H1 (cell line): ENCODE results near the gene SMIM44. TPM values are rescaled to one million over a fixed set of nuclear protein-coding genes. Genes with fewer than 3 reads are reported as not detected.

Experiments
- HDAC6 ChIP-seq: IDR thresholded peaks from one replicate; pipeline ENCODE4 v1.7.1; 2012; ENCODE audit warnings: low read depth, mild to moderate bottlenecking, inconsistent platforms, low read length, moderate library complexity
- TAF1 ChIP-seq: IDR thresholded peaks from 2 replicates; pipeline ENCODE4 v1.6.1; 2011; ENCODE audit warnings: mild to moderate bottlenecking, low read depth, low read length
- polyA plus RNA-seq, 7 experiments: library from polyadenylated mRNA; depleted of rRNA in 3 of 7; stranded (reverse) in 5 of 7; unstranded in 2 of 7; fragments of >200 nt in 5 of 7; fragments of 200-250 nt in 2 of 7; gene quantifications; 1 replicate in 5 of 7; 2 replicates in 1 of 7; 4 replicates in 1 of 7; pipeline versions ENCODE4 v1.2.1 to v1.2.3, GENCODE V29; 2011 to 2013; ENCODE audit warnings: missing spikeins in 2 of 7, mixed read lengths in 2 of 7
- small RNA-seq: library from polyadenylated mRNA; stranded (forward); fragments of <200 nt; extraction: miRNeasy Mini kit (QIAGEN cat#:217004); gene quantifications from one replicate; pipeline ENCODE3, GENCODE V24; 2013; ENCODE audit not compliant: insufficient read depth
- total RNA-seq: library from RNA; stranded (reverse); fragmentation: NEBNext Ultra II Directional; extraction: Animal tissue kit (Norgen Biotek cat#: 25700); gene quantifications from 2 replicates; pipeline ENCODE4 v1.2.1, GENCODE V29; 2021
- TF ChIP-seq, protein P1 (sequence below): IDR thresholded peaks from 2 replicates; pipeline ENCODE4 v1.6.1; 2012; ENCODE audit warnings: low read length, inconsistent platforms

SMIM44 gene
- total and polyA plus RNA-seq, 2 of the 8 experiments (the other 6 are each of a cell fraction or from before 2014, with no cell fraction given): not detected

GRCh38 chr19:3433313-3433712 lies 49.9 kb downstream of the SMIM44 start (continued):
- TF ChIP-seq TAF1 (no peak), HDAC6 (no peak)
- TF ChIP-seq, protein P1, sequence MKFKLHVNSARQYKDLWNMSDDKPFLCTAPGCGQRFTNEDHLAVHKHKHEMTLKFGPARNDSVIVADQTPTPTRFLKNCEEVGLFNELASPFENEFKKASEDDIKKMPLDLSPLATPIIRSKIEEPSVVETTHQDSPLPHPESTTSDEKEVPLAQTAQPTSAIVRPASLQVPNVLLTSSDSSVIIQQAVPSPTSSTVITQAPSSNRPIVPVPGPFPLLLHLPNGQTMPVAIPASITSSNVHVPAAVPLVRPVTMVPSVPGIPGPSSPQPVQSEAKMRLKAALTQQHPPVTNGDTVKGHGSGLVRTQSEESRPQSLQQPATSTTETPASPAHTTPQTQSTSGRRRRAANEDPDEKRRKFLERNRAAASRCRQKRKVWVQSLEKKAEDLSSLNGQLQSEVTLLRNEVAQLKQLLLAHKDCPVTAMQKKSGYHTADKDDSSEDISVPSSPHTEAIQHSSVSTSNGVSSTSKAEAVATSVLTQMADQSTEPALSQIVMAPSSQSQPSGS: no peak
- TF ChIP-seq, all 59 proteins: peak for 0

Small RNAs within 50 kb of the gene (small RNA-seq; reads per million reads assigned to genes)
- gene RF00212: not detected

Other genes starting within 250 kb of the SMIM44 start
- 2.6 and 3.2 TPM in 2 replicates for gene NFIC, start 116.9 kb downstream of the SMIM44 start, total RNA-seq
- gene NFIC, start 116.9 kb downstream of the SMIM44 start, polyA plus RNA-seq (2011; rRNA removed): 0.56 and 0.82 TPM in 2 replicates
- gene SMIM24, start 2.9 kb downstream of the SMIM44 start, total RNA-seq: 3.3 and 3.8 TPM in 2 replicates
- 4.5 and 7.4 TPM in 2 replicates for gene SMIM24, start 2.9 kb downstream of the SMIM44 start, polyA plus RNA-seq (2011; rRNA removed)
- 17.7 and 19.1 TPM in 2 replicates for gene DOHH, start 17.2 kb upstream of the SMIM44 start, total RNA-seq
- gene DOHH, start 17.2 kb upstream of the SMIM44 start, polyA plus RNA-seq (2011; rRNA removed): 7.3 and 12.7 TPM in 2 replicates
- gene FZR1, start 22.9 kb upstream of the SMIM44 start, total RNA-seq: 35.5 and 36.9 TPM in 2 replicates
- gene FZR1, start 22.9 kb upstream of the SMIM44 start, polyA plus RNA-seq (2011; rRNA removed): 21.6 and 35.0 TPM in 2 replicates
- gene TEKTIP1, start 55.7 kb upstream of the SMIM44 start, total RNA-seq: 1.0 and 1.1 TPM in 2 replicates
- 0.49 TPM in 1 of 2 replicates, not detected in the other for gene TEKTIP1, start 55.7 kb upstream of the SMIM44 start, polyA plus RNA-seq (2011; rRNA removed)
- gene MFSD12, start 74.1 kb upstream of the SMIM44 start, total RNA-seq: 59.6 and 62.5 TPM in 2 replicates
- 71.3 and 110 TPM in 2 replicates for gene MFSD12, start 74.1 kb upstream of the SMIM44 start, polyA plus RNA-seq (2011; rRNA removed)
- gene HMG20B, start 89.5 kb upstream of the SMIM44 start, total RNA-seq: 74.2 and 76.1 TPM in 2 replicates
- 42.9 and 63.9 TPM in 2 replicates for gene HMG20B, start 89.5 kb upstream of the SMIM44 start, polyA plus RNA-seq (2011; rRNA removed)
- 0.96 and 1.2 TPM in 2 replicates for gene GIPC3, start 102.0 kb upstream of the SMIM44 start, total RNA-seq
- gene GIPC3, start 102.0 kb upstream of the SMIM44 start, polyA plus RNA-seq (2011; rRNA removed): 1.0 and 1.3 TPM in 2 replicates
- gene TBXA2R, start 123.4 kb upstream of the SMIM44 start, total RNA-seq: 0.50 and 0.75 TPM in 2 replicates
- gene TBXA2R, start 123.4 kb upstream of the SMIM44 start, polyA plus RNA-seq (2011; rRNA removed): 0.39 and 0.80 TPM in 2 replicates
- 29.9 and 36.2 TPM in 2 replicates for gene CACTIN, start 143.3 kb upstream of the SMIM44 start, total RNA-seq
- 25.8 and 44.1 TPM in 2 replicates for gene CACTIN, start 143.3 kb upstream of the SMIM44 start, polyA plus RNA-seq (2011; rRNA removed)
- gene PIP5K1C, start 217.0 kb upstream of the SMIM44 start, total RNA-seq: 31.3 and 32.9 TPM in 2 replicates
- 10.6 and 20.4 TPM in 2 replicates for gene PIP5K1C, start 217.0 kb upstream of the SMIM44 start, polyA plus RNA-seq (2011; rRNA removed)
- 24.6 and 26.1 TPM in 2 replicates for gene TJP3, start 224.9 kb upstream of the SMIM44 start, total RNA-seq
- gene TJP3, start 224.9 kb upstream of the SMIM44 start, polyA plus RNA-seq (2011; rRNA removed): 17.1 and 30.2 TPM in 2 replicates